ENCODE data around the gene ZNF569. TPM values are rescaled to one million over a fixed set of nuclear protein-coding genes. Genes with fewer than 3 reads are reported as not detected.

ZNF569 gene
- total and polyA plus RNA-seq, 2 experiments from 2014 or later: 7.9 to 18.7 TPM

GRCh38 chr19:37470216-37470615 lies 3.0 kb upstream of the ZNF569 start:
- Mint-ChIP-seq H3K9me3 (peaks cover 4% of the 10 kb centered on the region), H3K27ac (no peak overlapping the region), H3K27me3 (ENCODE audit: insufficient read depth, low read depth, poor library complexity) (peaks cover 14% of the 10 kb centered on the region), H3K4me1 (peaks cover 12% of the 10 kb centered on the region), H3K36me3 (ENCODE audit: low read depth) (peaks cover 11% of the 10 kb centered on the region), H3K4me3 (peak overlapping the region; percentile 98)
- no peaks in the 10 kb centered on the region for H3K36me3 ChIP-seq (ENCODE audit: insufficient read depth)
- no peaks in the 10 kb centered on the region for H3F3A ChIP-seq (replicated peaks; ENCODE audit: low read depth)
- no peak for TF ChIP-seq EZH2phosphoT487 (IDR thresholded peaks at IDR 0.05; ENCODE audit: unreplicated experiment)
- TF ChIP-seq STAT1 (IDR thresholded peaks at IDR 0.05; ENCODE audit: unreplicated experiment): no peak
- no peak for TF ChIP-seq EZH2 (IDR thresholded peaks at IDR 0.05; ENCODE audit: low read depth, unreplicated experiment)
- no peak for TF ChIP-seq JUNB (IDR thresholded peaks at IDR 0.05; ENCODE audit: unreplicated experiment)
- TF ChIP-seq REST (IDR thresholded peaks at IDR 0.05; ENCODE audit: unreplicated experiment): no peak
- TF ChIP-seq, protein P1, sequence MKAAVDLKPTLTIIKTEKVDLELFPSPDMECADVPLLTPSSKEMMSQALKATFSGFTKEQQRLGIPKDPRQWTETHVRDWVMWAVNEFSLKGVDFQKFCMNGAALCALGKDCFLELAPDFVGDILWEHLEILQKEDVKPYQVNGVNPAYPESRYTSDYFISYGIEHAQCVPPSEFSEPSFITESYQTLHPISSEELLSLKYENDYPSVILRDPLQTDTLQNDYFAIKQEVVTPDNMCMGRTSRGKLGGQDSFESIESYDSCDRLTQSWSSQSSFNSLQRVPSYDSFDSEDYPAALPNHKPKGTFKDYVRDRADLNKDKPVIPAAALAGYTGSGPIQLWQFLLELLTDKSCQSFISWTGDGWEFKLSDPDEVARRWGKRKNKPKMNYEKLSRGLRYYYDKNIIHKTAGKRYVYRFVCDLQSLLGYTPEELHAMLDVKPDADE (IDR thresholded peaks at IDR 0.05): no peak
- TF ChIP-seq POLR2AphosphoS5 (IDR thresholded peaks at IDR 0.05; ENCODE audit: low read depth): no peak
- no peak for TF ChIP-seq ZNF331 (CRISPR knock-in tag; IDR thresholded peaks at IDR 0.05; ENCODE audit: low read depth)
- TF ChIP-seq NANOG (IDR thresholded peaks at IDR 0.05; ENCODE audit: borderline replicate concordance): no peak
- TF ChIP-seq, protein P2, sequence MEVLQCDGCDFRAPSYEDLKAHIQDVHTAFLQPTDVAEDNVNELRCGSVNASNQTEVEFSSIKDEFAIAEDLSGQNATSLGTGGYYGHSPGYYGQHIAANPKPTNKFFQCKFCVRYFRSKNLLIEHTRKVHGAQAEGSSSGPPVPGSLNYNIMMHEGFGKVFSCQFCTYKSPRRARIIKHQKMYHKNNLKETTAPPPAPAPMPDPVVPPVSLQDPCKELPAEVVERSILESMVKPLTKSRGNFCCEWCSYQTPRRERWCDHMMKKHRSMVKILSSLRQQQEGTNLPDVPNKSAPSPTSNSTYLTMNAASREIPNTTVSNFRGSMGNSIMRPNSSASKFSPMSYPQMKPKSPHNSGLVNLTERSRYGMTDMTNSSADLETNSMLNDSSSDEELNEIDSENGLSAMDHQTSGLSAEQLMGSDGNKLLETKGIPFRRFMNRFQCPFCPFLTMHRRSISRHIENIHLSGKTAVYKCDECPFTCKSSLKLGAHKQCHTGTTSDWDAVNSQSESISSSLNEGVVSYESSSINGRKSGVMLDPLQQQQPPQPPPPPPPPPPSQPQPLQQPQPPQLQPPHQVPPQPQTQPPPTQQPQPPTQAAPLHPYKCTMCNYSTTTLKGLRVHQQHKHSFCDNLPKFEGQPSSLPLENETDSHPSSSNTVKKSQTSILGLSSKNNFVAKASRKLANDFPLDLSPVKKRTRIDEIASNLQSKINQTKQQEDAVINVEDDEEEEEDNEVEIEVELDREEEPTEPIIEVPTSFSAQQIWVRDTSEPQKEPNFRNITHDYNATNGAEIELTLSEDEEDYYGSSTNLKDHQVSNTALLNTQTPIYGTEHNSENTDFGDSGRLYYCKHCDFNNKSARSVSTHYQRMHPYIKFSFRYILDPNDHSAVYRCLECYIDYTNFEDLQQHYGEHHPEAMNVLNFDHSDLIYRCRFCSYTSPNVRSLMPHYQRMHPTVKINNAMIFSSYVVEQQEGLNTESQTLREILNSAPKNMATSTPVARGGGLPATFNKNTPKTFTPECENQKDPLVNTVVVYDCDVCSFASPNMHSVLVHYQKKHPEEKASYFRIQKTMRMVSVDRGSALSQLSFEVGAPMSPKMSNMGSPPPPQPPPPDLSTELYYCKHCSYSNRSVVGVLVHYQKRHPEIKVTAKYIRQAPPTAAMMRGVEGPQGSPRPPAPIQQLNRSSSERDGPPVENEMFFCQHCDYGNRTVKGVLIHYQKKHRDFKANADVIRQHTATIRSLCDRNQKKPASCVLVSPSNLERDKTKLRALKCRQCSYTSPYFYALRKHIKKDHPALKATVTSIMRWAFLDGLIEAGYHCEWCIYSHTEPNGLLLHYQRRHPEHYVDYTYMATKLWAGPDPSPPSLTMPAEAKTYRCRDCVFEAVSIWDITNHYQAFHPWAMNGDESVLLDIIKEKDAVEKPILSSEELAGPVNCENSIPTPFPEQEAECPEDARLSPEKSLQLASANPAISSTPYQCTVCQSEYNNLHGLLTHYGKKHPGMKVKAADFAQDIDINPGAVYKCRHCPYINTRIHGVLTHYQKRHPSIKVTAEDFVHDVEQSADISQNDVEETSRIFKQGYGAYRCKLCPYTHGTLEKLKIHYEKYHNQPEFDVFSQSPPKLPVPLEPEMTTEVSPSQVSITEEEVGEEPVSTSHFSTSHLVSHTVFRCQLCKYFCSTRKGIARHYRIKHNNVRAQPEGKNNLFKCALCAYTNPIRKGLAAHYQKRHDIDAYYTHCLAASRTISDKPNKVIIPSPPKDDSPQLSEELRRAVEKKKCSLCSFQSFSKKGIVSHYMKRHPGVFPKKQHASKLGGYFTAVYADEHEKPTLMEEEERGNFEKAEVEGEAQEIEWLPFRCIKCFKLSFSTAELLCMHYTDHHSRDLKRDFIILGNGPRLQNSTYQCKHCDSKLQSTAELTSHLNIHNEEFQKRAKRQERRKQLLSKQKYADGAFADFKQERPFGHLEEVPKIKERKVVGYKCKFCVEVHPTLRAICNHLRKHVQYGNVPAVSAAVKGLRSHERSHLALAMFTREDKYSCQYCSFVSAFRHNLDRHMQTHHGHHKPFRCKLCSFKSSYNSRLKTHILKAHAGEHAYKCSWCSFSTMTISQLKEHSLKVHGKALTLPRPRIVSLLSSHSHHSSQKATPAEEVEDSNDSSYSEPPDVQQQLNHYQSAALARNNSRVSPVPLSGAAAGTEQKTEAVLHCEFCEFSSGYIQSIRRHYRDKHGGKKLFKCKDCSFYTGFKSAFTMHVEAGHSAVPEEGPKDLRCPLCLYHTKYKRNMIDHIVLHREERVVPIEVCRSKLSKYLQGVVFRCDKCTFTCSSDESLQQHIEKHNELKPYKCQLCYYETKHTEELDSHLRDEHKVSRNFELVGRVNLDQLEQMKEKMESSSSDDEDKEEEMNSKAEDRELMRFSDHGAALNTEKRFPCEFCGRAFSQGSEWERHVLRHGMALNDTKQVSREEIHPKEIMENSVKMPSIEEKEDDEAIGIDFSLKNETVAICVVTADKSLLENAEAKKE (CRISPR knock-in tag; IDR thresholded peaks at IDR 0.05): no peak
- TF ChIP-seq, protein P3, sequence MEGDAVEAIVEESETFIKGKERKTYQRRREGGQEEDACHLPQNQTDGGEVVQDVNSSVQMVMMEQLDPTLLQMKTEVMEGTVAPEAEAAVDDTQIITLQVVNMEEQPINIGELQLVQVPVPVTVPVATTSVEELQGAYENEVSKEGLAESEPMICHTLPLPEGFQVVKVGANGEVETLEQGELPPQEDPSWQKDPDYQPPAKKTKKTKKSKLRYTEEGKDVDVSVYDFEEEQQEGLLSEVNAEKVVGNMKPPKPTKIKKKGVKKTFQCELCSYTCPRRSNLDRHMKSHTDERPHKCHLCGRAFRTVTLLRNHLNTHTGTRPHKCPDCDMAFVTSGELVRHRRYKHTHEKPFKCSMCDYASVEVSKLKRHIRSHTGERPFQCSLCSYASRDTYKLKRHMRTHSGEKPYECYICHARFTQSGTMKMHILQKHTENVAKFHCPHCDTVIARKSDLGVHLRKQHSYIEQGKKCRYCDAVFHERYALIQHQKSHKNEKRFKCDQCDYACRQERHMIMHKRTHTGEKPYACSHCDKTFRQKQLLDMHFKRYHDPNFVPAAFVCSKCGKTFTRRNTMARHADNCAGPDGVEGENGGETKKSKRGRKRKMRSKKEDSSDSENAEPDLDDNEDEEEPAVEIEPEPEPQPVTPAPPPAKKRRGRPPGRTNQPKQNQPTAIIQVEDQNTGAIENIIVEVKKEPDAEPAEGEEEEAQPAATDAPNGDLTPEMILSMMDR (conservative IDR thresholded peaks at IDR 0.05; ENCODE audit: low read depth in 2 of 2): no peak
- TF ChIP-seq CREB1 (CRISPR knock-in tag; IDR thresholded peaks at IDR 0.05; ENCODE audit: low read depth): no peak
- no peak for TF ChIP-seq ZNF114 (CRISPR knock-in tag; IDR thresholded peaks at IDR 0.05)
- H3K4me3 ChIP-seq: peak overlapping the region; percentile 99
- H3K79me2 ChIP-seq (replicated peaks; ENCODE audit: insufficient read depth): no peaks in the 10 kb centered on the region; the same call in 1 of the 2 replicates
- DNase-seq (ENCODE audit: low spot score): no peak
- H3K27ac ChIP-seq (ENCODE audit: low read depth): no peak overlapping the region
- peaks cover 7% of the 10 kb centered on the region; the same call in 1 of the 2 replicates for H3K4me1 ChIP-seq (ENCODE audit: insufficient read depth)
- H3K27me3 ChIP-seq (ENCODE audit: insufficient read depth): no peaks in the 10 kb centered on the region
- ATAC-seq: no peak
- H2AFZ ChIP-seq: no peak overlapping the region
- peak overlapping the region; percentile 97 for H3K4me2 ChIP-seq
- H3K9me2 ChIP-seq (ENCODE audit: insufficient read depth): no peaks in the 10 kb centered on the region
- H4K20me1 ChIP-seq (replicated peaks; ENCODE audit: insufficient read depth): no peaks in the 10 kb centered on the region

All from GM23338 (cell line).